Esophagus muscularis mucosa (tissue), 4 donors: Measurements from ENCODE around the gene RASGRF2. TPM values are rescaled to one million over a fixed set of nuclear protein-coding genes. Genes with fewer than 3 reads are reported as not detected.
A peak's percentile ranks its signal among the peaks of the same experiment; 100 is the strongest.

ENCODE experiments used
- DNase-seq: peaks from one replicate; pipeline ENCODE4 v3.0.0-alpha.2; 2017; ENCODE audit errors: extremely low spot score
- H3K27ac ChIP-seq, 4 donors: fragments of 200-600 bp; sonication (generic); replicated peaks in 1 of 4; 1 replicate in 3 of 4; 2 replicates in 1 of 4; pipeline ENCODE4 v1.5.1; 2016 to 2019; ENCODE audit warnings: mild to moderate bottlenecking in 1 of 4
- H3K27me3 ChIP-seq, 4 donors: fragments of 200-600 bp; sonication (generic); one replicate each; pipeline versions ENCODE4 v1.5.1 to v1.6.0; 2016 to 2019
- H3K36me3 ChIP-seq, 4 donors: fragments of 200-600 bp; sonication (generic); one replicate each; pipeline ENCODE4 v1.5.1; 2016 to 2019
- H3K4me1 ChIP-seq, 4 donors: fragments of 200-600 bp; sonication (generic); one replicate each; pipeline ENCODE4 v1.5.1; 2016 to 2019
- H3K4me3 ChIP-seq, 4 donors: fragments of 200-600 bp; sonication (generic); 1 replicate in 2 of 4; 2 replicates in 2 of 4; pipeline ENCODE4 v1.5.1; 2016 to 2019; ENCODE audit warnings: mild to moderate bottlenecking in 4 of 4, moderate library complexity in 1 of 4
- H3K9me3 ChIP-seq, 4 donors: fragments of 200-600 bp; sonication (generic); 1 replicate in 3 of 4; 2 replicates in 1 of 4; pipeline ENCODE4 v1.5.1; 2016 to 2019
- CTCF ChIP-seq, 3 experiments: fragments of 200-600 bp in 2 of 3; fragments of 450-650 bp in 1 of 3; sonication (generic) in 2 of 3; IDR thresholded peaks; one replicate each; pipeline ENCODE4 v1.5.1; 2017 to 2019; ENCODE audit warnings: antibody characterized with exemption in 3 of 3, mild to moderate bottlenecking in 2 of 3, moderate library complexity in 1 of 3
- EP300 ChIP-seq: sonication (generic); formaldehyde crosslinking; IDR thresholded peaks from one replicate; pipeline ENCODE4 v1.6.1; 2017; ENCODE audit warnings: antibody characterized with exemption
- POLR2A ChIP-seq: fragments of 450-650 bp; IDR thresholded peaks from one replicate; pipeline ENCODE4 v1.6.1; 2017; ENCODE audit warnings: antibody characterized with exemption, moderate library complexity, mild to moderate bottlenecking, low read depth
- POLR2AphosphoS5 ChIP-seq, 2 donors: sonication (generic); formaldehyde crosslinking; IDR thresholded peaks; one replicate each; pipeline ENCODE4 v1.6.1; 2017; ENCODE audit warnings: antibody characterized with exemption in 2 of 2
- WGBS: methylation state at CpG from one replicate; pipeline ENCODE4 v1.1.5; 2018; 5-methylcytosine and 5-hydroxymethylcytosine counted together
- intact Hi-C: fragments of 100-400 bp; cut with DNase I; formaldehyde crosslinking; loops from one replicate; pipeline ENCODE4 v1.15.1; 2023
- total RNA-seq, 4 donors: library from RNA; depleted of rRNA; stranded (reverse); fragments of >200 nt; gene quantifications; one replicate each; pipeline versions ENCODE4 v1.1.0 to v1.2.1, GENCODE V29; 2016

Gene RASGRF2
- total RNA-seq, 4 donors from 2014 or later = 4.2 to 7.6 (median 5.9) TPM

GRCh38 chr5:81226286-81226685 lies 266.1 kb downstream of the RASGRF2 start:
- Histone ChIP-seq H3K27me3 (peaks cover 0 to 3% (median 0%) of the 10 kb centered on the region in 4 donors), H3K9me3 (no peaks in the 10 kb centered on the region), H3K27ac (no peak overlapping the region), H3K4me3 (no peak overlapping the region), H3K4me1 (no peaks in the 10 kb centered on the region), H3K36me3 (peaks cover 0 to 10% (median 0%) of the 10 kb centered on the region in 4 donors)
- TF ChIP-seq EP300 (no peak), POLR2A (no peak), POLR2AphosphoS5 (IDR thresholded peaks at IDR 0.05) (no peak), CTCF (IDR thresholded peaks at IDR 0.05) (no peak)
- intact Hi-C loops = no loop called here
- DNase-seq = no peak
- 96% methylated on average over 2 of the region's 2 CpGs for WGBS

- TF ChIP-seq POLR2AphosphoS5 (IDR thresholded peaks at IDR 0.05) (no peak), CTCF (IDR thresholded peaks at IDR 0.05) (no peak), EP300 (no peak), POLR2A (no peak)
- Histone ChIP-seq H3K4me1 (peaks cover under 1 to 3% (median 1%) of the 10 kb centered on the region in 4 donors), H3K9me3 (no peaks in the 10 kb centered on the region), H3K27me3 (no peaks in the 10 kb centered on the region), H3K4me3 (no peak overlapping the region), H3K36me3 (peaks cover 0 to 7% (median 0%) of the 10 kb centered on the region in 4 donors), H3K27ac (no peak overlapping the region)
- DNase-seq = no peak
- WGBS = 67% methylated on average over 1 of the region's 1 CpG
- intact Hi-C loops = no loop called here
Observed at GRCh38 chr5:81226949-81227348, 266.8 kb downstream of the RASGRF2 start.

- no peak for DNase-seq
- Histone ChIP-seq H3K27ac (no peak overlapping the region), H3K9me3 (no peaks in the 10 kb centered on the region), H3K4me3 (no peak overlapping the region), H3K36me3 (peaks cover 0 to 7% (median 0%) of the 10 kb centered on the region in 4 donors), H3K27me3 (no peaks in the 10 kb centered on the region), H3K4me1 (peaks cover 12 to 14% (median 12%) of the 10 kb centered on the region in 4 donors)
- no peak for TF ChIP-seq POLR2A
- TF ChIP-seq CTCF (IDR thresholded peaks at IDR 0.05) = no peak
- no peak for TF ChIP-seq EP300
- no peak for TF ChIP-seq POLR2AphosphoS5 (IDR thresholded peaks at IDR 0.05)
- intact Hi-C loops = no loop called here
- WGBS = 67% methylated on average over 4 of the region's 4 CpGs
Observed at GRCh38 chr5:81228084-81228483, 267.9 kb downstream of the RASGRF2 start.

GRCh38 chr5:81230416-81230815 lies 270.3 kb downstream of the RASGRF2 start:
- 74% methylated on average over 8 of the region's 8 CpGs for WGBS
- no peaks in the 10 kb centered on the region for H3K9me3 ChIP-seq
- DNase-seq = no peak
- H3K4me3 ChIP-seq = no peak overlapping the region
- no peak overlapping the region for H3K27ac ChIP-seq
- H3K36me3 ChIP-seq = peaks cover 0 to 7% (median 0%) of the 10 kb centered on the region in 4 donors
- peaks cover 25 to 36% (median 35%) of the 10 kb centered on the region in 4 donors for H3K4me1 ChIP-seq
- H3K27me3 ChIP-seq = no peaks in the 10 kb centered on the region
- intact Hi-C loops = loop anchor here (5.0 kb wide), 1 partner anchor 72 kb away; the partner anchor contains the start of gene ZCCHC9
- TF ChIP-seq POLR2AphosphoS5 (IDR thresholded peaks at IDR 0.05) = no peak

- peaks cover 31 to 43% (median 43%) of the 10 kb centered on the region in 4 donors for H3K4me1 ChIP-seq
- 46% methylated on average over 6 of the region's 12 CpGs for WGBS
- intact Hi-C loops = loop anchor here (5.0 kb wide), 1 partner anchor 70 kb away; the partner anchor contains the start of gene ZCCHC9
Observed at GRCh38 chr5:81232464-81233079, 272.4 kb downstream of the RASGRF2 start.

More at GRCh38 chr5:81232464-81233079, 272.4 kb downstream of the RASGRF2 start:
- peak overlapping the region; percentile 45 to 57 (median 50) for H3K4me3 ChIP-seq
- H3K36me3 ChIP-seq = no peaks in the 10 kb centered on the region
- no peaks in the 10 kb centered on the region for H3K9me3 ChIP-seq
- H3K27ac ChIP-seq = peak overlapping the region; percentile 77 to 86 (median 82)
- DNase-seq = no peak
- H3K27me3 ChIP-seq = no peaks in the 10 kb centered on the region
- TF ChIP-seq POLR2A = no peak
- TF ChIP-seq EP300 = no peak
- peak; percentile 7 to 73 for TF ChIP-seq POLR2AphosphoS5 (IDR thresholded peaks at IDR 0.05)
